CD14-positive monocyte (primary cell): Measurements from ENCODE around the gene TRPM7. TPM values are rescaled to one million over a fixed set of nuclear protein-coding genes. Genes with fewer than 3 reads are reported as not detected.

Experiments
- DNase-seq, 3 donors: peaks; one replicate each; pipeline ENCODE4 v3.0.0-alpha.2; 2011 to 2022
- H2AFZ ChIP-seq: 2 replicates; pipeline ENCODE4 v1.6.0; 2012; ENCODE audit warnings: mild to moderate bottlenecking, low read depth, low read length, inconsistent platforms; ENCODE audit not compliant: insufficient read depth, poor library complexity, severe bottlenecking
- H3K27ac ChIP-seq, 2 donors: 1 replicate in 1 of 2; 2 replicates in 1 of 2; pipeline ENCODE4 v1.5.1; 2012 to 2013; ENCODE audit warnings: low read length in 2 of 2, control low read depth in 1 of 2, inconsistent platforms in 1 of 2, low read depth in 1 of 2, mild to moderate bottlenecking in 1 of 2
- H3K27me3 ChIP-seq, 2 donors: one replicate each; pipeline versions ENCODE4 v1.6.0 to v1.6.1; 2011 to 2013; ENCODE audit warnings: low read length in 2 of 2; ENCODE audit not compliant: control insufficient read depth in 2 of 2, insufficient read depth in 2 of 2
- H3K36me3 ChIP-seq, 2 donors: replicated peaks in 1 of 2; 1 replicate in 1 of 2; 2 replicates in 1 of 2; pipeline versions ENCODE4 v1.5.1 to v1.6.1; 2012 to 2013; ENCODE audit warnings: low read length in 2 of 2, control low read depth in 1 of 2, inconsistent platforms in 1 of 2, mild to moderate bottlenecking in 1 of 2; ENCODE audit not compliant: insufficient read depth in 2 of 2, control insufficient read depth in 1 of 2
- H3K4me1 ChIP-seq, 2 donors: 1 replicate in 1 of 2; 2 replicates in 1 of 2; pipeline versions ENCODE4 v1.5.1 to v1.6.1; 2012 to 2013; ENCODE audit warnings: low read length in 2 of 2, control low read depth in 1 of 2, inconsistent platforms in 1 of 2, mild to moderate bottlenecking in 1 of 2, moderate library complexity in 1 of 2; ENCODE audit not compliant: insufficient read depth in 2 of 2, control insufficient read depth in 1 of 2
- H3K4me2 ChIP-seq: replicated peaks from 2 replicates; pipeline ENCODE3; 2012; ENCODE audit warnings: low read length, moderate library complexity, mild to moderate bottlenecking; ENCODE audit not compliant: poor library complexity, severe bottlenecking; ENCODE audit errors: extremely low read depth
- H3K4me3 ChIP-seq, 3 experiments: fragments of 200-600 bp in 1 of 3; sonication (generic) in 1 of 3; replicated peaks in 1 of 3; 1 replicate in 2 of 3; 2 replicates in 1 of 3; pipeline ENCODE4 v1.5.1; 2011 to 2013; ENCODE audit warnings: low read length in 3 of 3, mild to moderate bottlenecking in 3 of 3, control low read depth in 2 of 3, low read depth in 2 of 3, inconsistent platforms in 1 of 3, moderate library complexity in 1 of 3
- H3K79me2 ChIP-seq: 2 replicates; pipeline ENCODE4 v1.6.0; 2012; ENCODE audit warnings: mild to moderate bottlenecking, control low read depth, inconsistent platforms, low read length, moderate library complexity; ENCODE audit not compliant: insufficient read depth
- H3K9ac ChIP-seq: 2 replicates; pipeline ENCODE4 v1.6.0; 2017; ENCODE audit warnings: low read length, mild to moderate bottlenecking; ENCODE audit not compliant: insufficient read depth, poor library complexity, severe bottlenecking
- H3K9me3 ChIP-seq, 2 donors: replicated peaks in 1 of 2; 1 replicate in 1 of 2; 2 replicates in 1 of 2; pipeline versions ENCODE4 v1.5.1 to v1.6.1; 2012 to 2013; ENCODE audit warnings: low read length in 2 of 2, control low read depth in 1 of 2; ENCODE audit not compliant: control insufficient read depth in 1 of 2, insufficient read depth in 1 of 2
- H4K20me1 ChIP-seq: 2 replicates; pipeline ENCODE4 v1.6.0; 2012; ENCODE audit warnings: mild to moderate bottlenecking, low read length, control low read depth, moderate library complexity; ENCODE audit not compliant: insufficient read depth
- H3K27ac Mint-ChIP-seq, 7 donors: one replicate each; pipeline ENCODE4 v1.8.0; 2020; ENCODE audit warnings: mild to moderate bottlenecking in 7 of 7, mixed read lengths in 7 of 7, moderate library complexity in 6 of 7, inconsistent platforms in 2 of 7
- H3K27me3 Mint-ChIP-seq, 3 donors: one replicate each; pipeline ENCODE4 v1.8.0; 2021 to 2022; ENCODE audit warnings: low read depth in 3 of 3, mild to moderate bottlenecking in 3 of 3, mixed read lengths in 3 of 3, moderate library complexity in 3 of 3, inconsistent platforms in 1 of 3
- H3K36me3 Mint-ChIP-seq, 2 donors: one replicate each; pipeline ENCODE4 v1.8.0; 2020; ENCODE audit warnings: mixed read lengths in 2 of 2, inconsistent platforms in 1 of 2, mild to moderate bottlenecking in 1 of 2
- H3K4me1 Mint-ChIP-seq: one replicate; pipeline ENCODE4 v1.8.0; 2020; ENCODE audit warnings: mild to moderate bottlenecking, mixed read lengths
- H3K4me3 Mint-ChIP-seq, 2 donors: one replicate each; pipeline ENCODE4 v1.8.0; 2020; ENCODE audit warnings: mild to moderate bottlenecking in 2 of 2, mixed read lengths in 2 of 2, moderate library complexity in 1 of 2
- H3K9me3 Mint-ChIP-seq, 7 donors: one replicate each; pipeline ENCODE4 v1.8.0; 2020 to 2022; ENCODE audit warnings: mixed read lengths in 7 of 7, mild to moderate bottlenecking in 6 of 7, moderate library complexity in 6 of 7, inconsistent platforms in 2 of 7
- WGBS: methylation state at CpG from one replicate; pipeline ENCODE4 v1.1.5; 2013; ENCODE audit warnings: missing lambda C conversion rate; ENCODE audit not compliant: insufficient coverage; 5-methylcytosine and 5-hydroxymethylcytosine counted together
- intact Hi-C, 2 donors: fragments of 100-400 bp; cut with micrococcal nuclease; formaldehyde crosslinking; loops; one replicate each; pipeline versions ENCODE4 v1.15.0 to v1.15.1; 2023
- polyA plus RNA-seq, 3 donors: library from polyadenylated mRNA; depleted of rRNA in 1 of 3; unstranded in 2 of 3; stranded (reverse) in 1 of 3; fragments of 300-500 nt in 2 of 3; fragments of >200 nt in 1 of 3; fragmentation: Illumina TruSeq in 2 of 3; gene quantifications; 1 replicate in 2 of 3; 2 replicates in 1 of 3; pipeline ENCODE4 v1.2.3, GENCODE V29; 2012 to 2021
- TF ChIP-seq, protein P1 (sequence below): fragments of 200-600 bp; IDR thresholded peaks from one replicate; pipeline ENCODE4 v1.8.0; 2022; ENCODE audit warnings: antibody characterized with exemption, mild to moderate bottlenecking

TRPM7 gene
- polyA plus RNA-seq, 3 donors: 5.5 to 22.4 (median 8.1) TPM

DNA sequence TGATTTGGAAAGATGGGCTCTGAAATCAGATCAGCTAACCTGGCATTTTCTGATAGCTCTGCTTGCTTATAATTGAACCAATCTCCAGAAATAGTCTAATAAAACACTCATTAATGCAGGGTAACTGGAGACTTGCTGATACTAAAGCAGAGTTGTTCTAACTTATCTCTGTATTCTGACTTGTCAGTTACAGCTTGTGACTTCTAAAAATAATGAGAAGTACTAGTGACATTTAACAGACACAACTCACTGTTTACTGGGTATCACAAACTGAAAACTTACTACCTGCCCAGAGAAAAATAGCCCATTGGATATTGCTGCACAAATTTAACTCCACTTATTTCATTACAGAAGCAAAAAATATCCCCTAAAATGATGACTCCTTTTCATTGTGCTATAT, 24.0 kb upstream of the TRPM7 start:
- Histone ChIP-seq H3K4me1 (no peaks in the 10 kb centered on the region), H4K20me1 (peaks cover 6% of the 10 kb centered on the region), H3K9ac (no peak overlapping the region), H3K27me3 (no peaks in the 10 kb centered on the region), H3K27ac (no peak overlapping the region), H2AFZ (no peak overlapping the region), H3K4me2 (no peak overlapping the region), H3K79me2 (no peaks in the 10 kb centered on the region), H3K9me3 (no peaks in the 10 kb centered on the region), H3K4me3 (no peak overlapping the region), H3K36me3 (peaks cover 37 to 96% of the 10 kb centered on the region in 2 donors)
- H3K4me3 Mint-ChIP-seq: no peak overlapping the region
- no peak for DNase-seq
- intact Hi-C loops: no loop called here
- H3K9me3 Mint-ChIP-seq: no peaks in the 10 kb centered on the region
- no peaks in the 10 kb centered on the region for H3K27me3 Mint-ChIP-seq
- peaks cover 41 to 75% of the 10 kb centered on the region in 2 donors for H3K36me3 Mint-ChIP-seq
- H3K4me1 Mint-ChIP-seq: no peaks in the 10 kb centered on the region
- TF ChIP-seq, protein P1, sequence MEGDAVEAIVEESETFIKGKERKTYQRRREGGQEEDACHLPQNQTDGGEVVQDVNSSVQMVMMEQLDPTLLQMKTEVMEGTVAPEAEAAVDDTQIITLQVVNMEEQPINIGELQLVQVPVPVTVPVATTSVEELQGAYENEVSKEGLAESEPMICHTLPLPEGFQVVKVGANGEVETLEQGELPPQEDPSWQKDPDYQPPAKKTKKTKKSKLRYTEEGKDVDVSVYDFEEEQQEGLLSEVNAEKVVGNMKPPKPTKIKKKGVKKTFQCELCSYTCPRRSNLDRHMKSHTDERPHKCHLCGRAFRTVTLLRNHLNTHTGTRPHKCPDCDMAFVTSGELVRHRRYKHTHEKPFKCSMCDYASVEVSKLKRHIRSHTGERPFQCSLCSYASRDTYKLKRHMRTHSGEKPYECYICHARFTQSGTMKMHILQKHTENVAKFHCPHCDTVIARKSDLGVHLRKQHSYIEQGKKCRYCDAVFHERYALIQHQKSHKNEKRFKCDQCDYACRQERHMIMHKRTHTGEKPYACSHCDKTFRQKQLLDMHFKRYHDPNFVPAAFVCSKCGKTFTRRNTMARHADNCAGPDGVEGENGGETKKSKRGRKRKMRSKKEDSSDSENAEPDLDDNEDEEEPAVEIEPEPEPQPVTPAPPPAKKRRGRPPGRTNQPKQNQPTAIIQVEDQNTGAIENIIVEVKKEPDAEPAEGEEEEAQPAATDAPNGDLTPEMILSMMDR: no peak
- no peak overlapping the region for H3K27ac Mint-ChIP-seq

DNA sequence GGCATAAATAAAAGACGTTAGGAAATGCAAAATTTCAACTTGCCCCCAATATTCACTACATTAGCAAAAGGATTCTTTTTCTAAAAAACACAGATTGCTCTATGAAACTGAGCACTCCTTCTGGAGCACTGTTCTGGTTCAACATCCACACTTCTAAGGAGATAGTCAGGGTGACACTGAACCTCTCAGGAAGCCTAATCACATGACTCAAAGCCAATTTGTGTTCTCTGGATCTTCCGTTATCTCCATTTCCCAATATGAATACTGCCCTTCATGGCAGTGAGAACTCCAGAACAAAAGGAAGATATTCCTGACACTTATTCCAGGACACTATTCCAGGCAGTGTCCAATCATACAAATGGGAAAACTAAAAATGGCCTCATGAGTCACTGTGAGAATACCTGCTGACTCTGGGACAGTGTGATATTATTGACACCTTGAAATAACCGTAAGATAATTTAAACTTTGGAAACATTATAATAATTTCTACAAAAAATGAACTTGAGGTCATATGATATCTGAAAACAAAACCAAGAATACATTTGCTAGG, 21.4 kb upstream of the TRPM7 start:
- TF ChIP-seq, protein P1: no peak
- Histone ChIP-seq H2AFZ (no peak overlapping the region), H3K27ac (no peak overlapping the region), H3K4me1 (no peaks in the 10 kb centered on the region), H3K9ac (no peak overlapping the region), H3K4me2 (no peak overlapping the region), H3K9me3 (no peaks in the 10 kb centered on the region), H4K20me1 (peaks cover 6% of the 10 kb centered on the region), H3K79me2 (no peaks in the 10 kb centered on the region), H3K4me3 (no peak overlapping the region), H3K27me3 (no peaks in the 10 kb centered on the region), H3K36me3 (peaks cover 33 to 92% of the 10 kb centered on the region in 2 donors)
- intact Hi-C loops: no loop called here
- Mint-ChIP-seq H3K27me3 (no peaks in the 10 kb centered on the region), H3K4me1 (no peaks in the 10 kb centered on the region), H3K4me3 (no peak overlapping the region), H3K36me3 (peaks cover 32 to 68% of the 10 kb centered on the region in 2 donors), H3K9me3 (no peaks in the 10 kb centered on the region), H3K27ac (no peak overlapping the region)
- DNase-seq: no peak
- WGBS: 100% methylated on average over 2 of the region's 3 CpGs
